ENCODE measurements around the gene PMAIP1.

PMAIP1 gene

GRCh38 chr18:59952283-59953007, 52.6 kb downstream of the PMAIP1 start:
- Histone ChIP-seq H3K9ac (ENCODE audit: low read length) (no peak overlapping the region), H2AFZ (ENCODE audit: low read depth, low read length, severe bottlenecking) (no peak overlapping the region), H3K79me2 (ENCODE audit: insufficient read depth, low read length) (no peaks in the 10 kb centered on the region), H3K4me2 (ENCODE audit: low read depth, low read length, poor library complexity, severe bottlenecking) (no peak overlapping the region), H3K4me3 (ENCODE audit: insufficient read depth, low read length, poor library complexity, severe bottlenecking) (no peak overlapping the region), H3K36me3 (ENCODE audit: low read length) (no peaks in the 10 kb centered on the region), H3K27me3 (ENCODE audit: low read length) (no peaks in the 10 kb centered on the region), H3K9me2 (replicated peaks; ENCODE audit: insufficient read depth, low read length) (no peaks in the 10 kb centered on the region), H4K20me1 (ENCODE audit: low read depth, low read length) (no peaks in the 10 kb centered on the region), H3K27ac (ENCODE audit: low read depth, low read length) (no peak overlapping the region), H3K9me3 (ENCODE audit: insufficient read depth, low read length) (no peaks in the 10 kb centered on the region), H3F3A (ENCODE audit: insufficient read depth) (no peaks in the 10 kb centered on the region)
- TF ChIP-seq EZH2phosphoT487 (conservative IDR thresholded peaks at IDR 0.05; ENCODE audit: low read length) (no peak), CTCF (IDR thresholded peaks at IDR 0.05; ENCODE audit: insufficient read depth, low read length, poor library complexity, severe bottlenecking) (no peak)
